ENCODE results near the gene TMEM161B.

Gene TMEM161B

GRCh38 chr5:88150747-88151146 is 117.9 kb downstream of the TMEM161B start:
- no peak overlapping the region for H3K4me3 ChIP-seq (ENCODE audit: low read depth, low read length)
- no peak for TF ChIP-seq CTCF (IDR thresholded peaks at IDR 0.05; ENCODE audit: low read depth, low read length, missing control alignments)
- no peak for DNase-seq (ENCODE audit: low read depth)

GRCh38 chr5:88145611-88146467 is 122.8 kb downstream of the TMEM161B start:
- no peak for DNase-seq (ENCODE audit: low read depth)
- no peak for TF ChIP-seq CTCF (IDR thresholded peaks at IDR 0.05; ENCODE audit: low read depth, low read length, missing control alignments)
- no peak overlapping the region for H3K4me3 ChIP-seq (ENCODE audit: low read depth, low read length)

GRCh38 chr5:88145221-88145610 is 123.4 kb downstream of the TMEM161B start:
- DNase-seq (ENCODE audit: low read depth): no peak
- no peak overlapping the region for H3K4me3 ChIP-seq (ENCODE audit: low read depth, low read length)
- no peak for TF ChIP-seq CTCF (IDR thresholded peaks at IDR 0.05; ENCODE audit: low read depth, low read length, missing control alignments)
